K562 (cell line): ENCODE results near the gene GEN1. TPM values are rescaled to one million over a fixed set of nuclear protein-coding genes. Genes with fewer than 3 reads are reported as not detected.

Experiments
- DACH1 ChIP-seq: fragments of 450-650 bp; IDR thresholded peaks from 2 replicates; pipeline ENCODE4 v1.6.1; 2018; ENCODE audit not compliant: partially characterized antibody
- DEAF1 ChIP-seq: fragments of 450-650 bp; formaldehyde crosslinking; IDR thresholded peaks from 2 replicates; pipeline ENCODE4 v1.4.0; 2020; ENCODE audit warnings: mild to moderate bottlenecking, moderate library complexity
- GTF2E2 ChIP-seq: fragments of 200-800 bp; sonication (Bioruptor generic); IDR thresholded peaks from 2 replicates; pipeline ENCODE4 v1.6.1; 2016; ENCODE audit warnings: missing genetic modification characterization, missing compliant biosample characterization
- HNRNPH1 ChIP-seq: fragments of 200-400 bp; formaldehyde crosslinking; optimal IDR thresholded peaks from 2 replicates; pipeline ENCODE3; 2017; ENCODE audit warnings: low read depth, mild to moderate bottlenecking, low read length, moderate library complexity
- IFI16 ChIP-seq: fragments of 250-450 bp; sonication (Bioruptor Pico); IDR thresholded peaks from 2 replicates; pipeline ENCODE4 v2.1.2; 2022; ENCODE audit warnings: mild to moderate bottlenecking, inconsistent platforms
- NBN ChIP-seq: fragments of 450-650 bp; IDR thresholded peaks from 2 replicates; pipeline ENCODE4 v1.6.1; 2016; ENCODE audit warnings: low read depth, mild to moderate bottlenecking
- NELFE ChIP-seq: IDR thresholded peaks from 2 replicates; pipeline ENCODE4 v1.6.1; 2011; ENCODE audit warnings: mild to moderate bottlenecking; ENCODE audit not compliant: insufficient read depth, insufficient read length
- PML ChIP-seq: IDR thresholded peaks from 2 replicates; pipeline ENCODE4 v1.6.1; 2012; ENCODE audit warnings: low read length, inconsistent platforms
- POLR2B ChIP-seq: fragments of 450-650 bp; IDR thresholded peaks from 2 replicates; pipeline ENCODE4 v1.6.1; 2018; ENCODE audit warnings: low read depth; ENCODE audit not compliant: partially characterized antibody
- RNF219 ChIP-seq: fragments of 250-450 bp; sonication (Bioruptor Pico); IDR thresholded peaks from 2 replicates; pipeline ENCODE4 v1.5.0; 2022; ENCODE audit warnings: mild to moderate bottlenecking
- SMARCA4 ChIP-seq: fragments of 450-650 bp; IDR thresholded peaks from 2 replicates; pipeline ENCODE4 v1.6.1; 2016
- SP1 ChIP-seq: sonication (generic); formaldehyde crosslinking; IDR thresholded peaks from 2 replicates; pipeline ENCODE4 v1.8.1; 2022; ENCODE audit warnings: mild to moderate bottlenecking, missing genetic modification reagents
- SUPT5H ChIP-seq: fragments of 450-650 bp; IDR thresholded peaks from 2 replicates; pipeline ENCODE4 v1.6.1; 2016
- TFAM ChIP-seq: fragments of 250-450 bp; sonication (Bioruptor Pico); conservative IDR thresholded peaks from 2 replicates; pipeline ENCODE4 v1.5.0; 2021; ENCODE audit warnings: mild to moderate bottlenecking, moderate library complexity
- U2AF1 ChIP-seq: fragments of 200-400 bp; formaldehyde crosslinking; optimal IDR thresholded peaks from 2 replicates; pipeline ENCODE3; 2017; ENCODE audit warnings: mild to moderate bottlenecking, low read depth, low read length, moderate library complexity
- U2AF2 ChIP-seq: fragments of 200-400 bp; formaldehyde crosslinking; optimal IDR thresholded peaks from 2 replicates; pipeline ENCODE3; 2017; ENCODE audit warnings: low read depth, mild to moderate bottlenecking, low read length
- UBTF ChIP-seq, 2 experiments: IDR thresholded peaks; 2 replicates each; pipeline ENCODE4 v1.6.1; 2012; ENCODE audit warnings: improper control_type of control experiment in 2 of 2, low read depth in 2 of 2, low read length in 2 of 2, borderline replicate concordance in 1 of 2
- YBX1 ChIP-seq: fragments of 450-650 bp; IDR thresholded peaks from 2 replicates; pipeline ENCODE4 v1.7.1; 2016; ENCODE audit warnings: mild to moderate bottlenecking
- ZBED1 ChIP-seq: IDR thresholded peaks from 2 replicates; pipeline ENCODE4 v1.6.1; 2014
- ZBTB1 ChIP-seq: sonication (generic); formaldehyde crosslinking; IDR thresholded peaks from 2 replicates; pipeline ENCODE4 v1.8.1; 2023; ENCODE audit warnings: missing genetic modification reagents, low read depth, mild to moderate bottlenecking, borderline replicate concordance
- ZFP36 ChIP-seq: fragments of 150-350 bp; IDR thresholded peaks from 2 replicates; pipeline ENCODE4 v1.6.1; 2018; ENCODE audit warnings: low read length, low read depth; ENCODE audit not compliant: partially characterized antibody
- ZNF212 ChIP-seq: fragments of 450-650 bp; formaldehyde crosslinking; IDR thresholded peaks from 2 replicates; pipeline ENCODE4 v1.4.0; 2020; ENCODE audit warnings: mild to moderate bottlenecking
- ZNF76 ChIP-seq: fragments of 250-450 bp; sonication (Bioruptor Pico); IDR thresholded peaks from 2 replicates; pipeline ENCODE4 v1.4.0; 2020; ENCODE audit warnings: mild to moderate bottlenecking, moderate library complexity, borderline replicate concordance
- polyA plus RNA-seq, 8 experiments: library from polyadenylated mRNA; depleted of rRNA in 4 of 8; stranded (reverse) in 5 of 8; unstranded in 3 of 8; fragments of >200 nt; fragmentation: Nextera tagmentation in 2 of 8; fragmentation: Illumina TruSeq in 1 of 8; extraction: Ambion mirVana in 2 of 8; extraction: Trizol in 1 of 8; gene quantifications; 2 replicates each; pipeline versions ENCODE4 v1.2.1 to v1.2.3, GENCODE V29; 2011 to 2014; ENCODE audit warnings: inconsistent platforms in 1 of 8, missing spikeins in 1 of 8
- total RNA-seq, 7 experiments: library from RNA; depleted of rRNA in 6 of 7; stranded (reverse); fragments of >200 nt in 6 of 7; fragmentation: Illumina TruSeq in 2 of 7; extraction: Trizol in 2 of 7; gene quantifications; 2 replicates each; pipeline versions ENCODE4 v1.2.1 to v1.2.3, GENCODE V29; 2011 to 2021; ENCODE audit warnings: low replicate concordance in 1 of 7

The GEN1 gene
- total and polyA plus RNA-seq, 9 of the 15 experiments (the other 6 are each of a cell fraction or from before 2014, with no cell fraction given): 8.6 to 39.7 (median 24.5) TPM

- no peak for TF ChIP-seq ZBED1
- TF ChIP-seq PML: no peak
- TF ChIP-seq SUPT5H: peak; percentile 74; the same call in 1 of the 2 replicates
- TF ChIP-seq HNRNPH1: no peak
- TF ChIP-seq ZNF76 (CRISPR knock-in tag): no peak
- TF ChIP-seq ZBTB1 (CRISPR knock-in tag): peak; percentile 93
- TF ChIP-seq SP1 (CRISPR knock-in tag): no peak
- no peak for TF ChIP-seq U2AF1
- TF ChIP-seq TFAM (CRISPR knock-in tag): no peak
- TF ChIP-seq ZNF212 (CRISPR knock-in tag): no peak
- no peak for TF ChIP-seq DACH1
- no peak for TF ChIP-seq RNF219 (CRISPR knock-in tag)
- no peak for TF ChIP-seq ZFP36
- no peak for TF ChIP-seq YBX1
- TF ChIP-seq UBTF (IDR thresholded peaks at IDR 0.05; ENCODE audit: borderline replicate concordance in 1 of 2, low read depth in 2 of 2, low read length in 2 of 2): peak; percentile 80 to 86; a peak in 2 of 4 replicates
- TF ChIP-seq DEAF1 (CRISPR knock-in tag): no peak
- TF ChIP-seq SMARCA4: 0 out of 2 replicates have a peak, but pooled peaks have one; percentile 21
- TF ChIP-seq IFI16: no peak
- peak; percentile 0 for TF ChIP-seq POLR2B
- TF ChIP-seq GTF2E2 (tag): peak; percentile 32; the same call in 1 of the 2 replicates
- TF ChIP-seq NELFE: no peak
- no peak for TF ChIP-seq U2AF2
- 0 out of 2 replicates have a peak, but pooled peaks have one; percentile 32 for TF ChIP-seq NBN
Measured at GRCh38 chr2:17752892-17753802, 791 bp upstream of the GEN1 start (continued).
